ENCODE data around the gene SPHK1. TPM values are rescaled to one million over a fixed set of nuclear protein-coding genes. Genes with fewer than 3 reads are reported as not detected.

Gene SPHK1
- total RNA-seq, 1 donor from 2014 or later = 120 TPM

DNA sequence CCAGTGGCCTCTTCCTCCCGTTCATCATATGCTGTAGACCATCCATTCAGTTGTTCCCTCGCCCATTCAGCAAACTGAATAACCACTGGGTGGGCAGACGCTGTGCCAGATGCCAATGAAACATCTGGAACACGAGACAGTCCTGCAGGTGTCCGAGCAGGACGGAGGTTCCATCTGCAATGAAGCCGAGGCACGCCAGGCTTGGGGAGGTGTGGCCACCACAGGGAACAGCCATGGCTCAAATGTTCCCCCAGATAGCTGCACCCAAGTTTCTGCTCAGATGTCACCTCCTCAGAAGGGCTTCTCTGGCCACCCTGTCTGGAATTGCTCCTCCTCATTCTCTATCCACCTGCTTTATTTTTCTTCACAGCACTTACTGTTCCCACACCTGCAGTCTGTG is 38.0 kb downstream of the SPHK1 start:
- peaks cover 0 to 19% of the 10 kb centered on the region in 2 donors for H3K4me1 ChIP-seq
- H3K4me3 ChIP-seq = no peak overlapping the region
- no peaks in the 10 kb centered on the region for H3K9me3 ChIP-seq
- intact Hi-C loops (cut with DNase I) = no loop called here
- H3K36me3 ChIP-seq = no peaks in the 10 kb centered on the region
- no peak for DNase-seq (ENCODE audit: low spot score in 2 of 2)
- H3K27me3 ChIP-seq = no peaks in the 10 kb centered on the region
- TF ChIP-seq, protein P1, sequence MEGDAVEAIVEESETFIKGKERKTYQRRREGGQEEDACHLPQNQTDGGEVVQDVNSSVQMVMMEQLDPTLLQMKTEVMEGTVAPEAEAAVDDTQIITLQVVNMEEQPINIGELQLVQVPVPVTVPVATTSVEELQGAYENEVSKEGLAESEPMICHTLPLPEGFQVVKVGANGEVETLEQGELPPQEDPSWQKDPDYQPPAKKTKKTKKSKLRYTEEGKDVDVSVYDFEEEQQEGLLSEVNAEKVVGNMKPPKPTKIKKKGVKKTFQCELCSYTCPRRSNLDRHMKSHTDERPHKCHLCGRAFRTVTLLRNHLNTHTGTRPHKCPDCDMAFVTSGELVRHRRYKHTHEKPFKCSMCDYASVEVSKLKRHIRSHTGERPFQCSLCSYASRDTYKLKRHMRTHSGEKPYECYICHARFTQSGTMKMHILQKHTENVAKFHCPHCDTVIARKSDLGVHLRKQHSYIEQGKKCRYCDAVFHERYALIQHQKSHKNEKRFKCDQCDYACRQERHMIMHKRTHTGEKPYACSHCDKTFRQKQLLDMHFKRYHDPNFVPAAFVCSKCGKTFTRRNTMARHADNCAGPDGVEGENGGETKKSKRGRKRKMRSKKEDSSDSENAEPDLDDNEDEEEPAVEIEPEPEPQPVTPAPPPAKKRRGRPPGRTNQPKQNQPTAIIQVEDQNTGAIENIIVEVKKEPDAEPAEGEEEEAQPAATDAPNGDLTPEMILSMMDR (IDR thresholded peaks at IDR 0.05) = no peak
- no peak overlapping the region for H3K27ac ChIP-seq

DNA sequence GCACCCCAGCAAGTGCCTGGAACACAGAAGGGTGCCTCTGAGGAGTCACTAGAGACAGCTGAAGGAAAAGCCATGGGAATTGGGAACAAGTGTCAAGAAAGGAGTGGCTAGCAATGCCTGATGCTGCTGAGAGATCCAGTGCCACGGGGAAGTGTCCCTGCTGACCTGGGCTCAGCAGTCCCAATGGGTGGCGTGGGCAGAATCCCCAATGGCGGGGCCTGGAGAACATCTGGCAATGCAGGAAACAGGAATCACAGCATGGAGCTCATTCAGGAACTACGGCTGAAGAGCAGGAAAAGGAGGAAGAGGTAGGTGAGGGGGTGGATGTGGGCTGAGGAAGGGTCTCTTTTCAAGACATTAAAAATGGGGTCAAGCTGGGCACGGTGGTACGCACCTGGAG is 38.5 kb downstream of the SPHK1 start:
- Histone ChIP-seq H3K27me3 (no peaks in the 10 kb centered on the region), H3K36me3 (no peaks in the 10 kb centered on the region), H3K27ac (no peak overlapping the region), H3K9me3 (no peaks in the 10 kb centered on the region), H3K4me3 (no peak overlapping the region), H3K4me1 (peaks cover 0 to 19% of the 10 kb centered on the region in 2 donors)
- DNase-seq (ENCODE audit: low spot score in 2 of 2) = no peak
- intact Hi-C loops (cut with DNase I) = no loop called here
- TF ChIP-seq, protein P1 (IDR thresholded peaks at IDR 0.05) = no peak

DNA sequence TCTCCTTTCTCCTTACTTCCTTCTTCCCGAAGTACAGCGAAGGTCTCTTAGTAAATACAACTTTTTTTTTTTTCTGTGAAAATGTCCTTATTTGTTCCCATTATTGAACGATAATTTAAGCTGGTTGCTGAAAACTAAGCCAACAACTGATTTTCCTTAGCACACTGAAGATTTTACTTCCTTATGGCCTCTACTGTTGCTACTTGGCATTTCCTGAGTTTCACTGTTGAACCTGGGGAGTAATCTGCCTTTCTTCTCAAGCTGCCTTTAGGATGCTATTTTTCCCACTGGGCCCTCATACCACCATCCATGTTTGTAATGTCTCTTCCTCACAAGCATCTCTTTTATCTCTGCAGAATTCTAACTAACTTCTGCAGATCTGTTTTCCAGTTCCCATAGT is 42.4 kb downstream of the SPHK1 start:
- no peaks in the 10 kb centered on the region for H3K36me3 ChIP-seq
- H3K4me3 ChIP-seq = no peak overlapping the region
- H3K4me1 ChIP-seq = peaks cover 0 to 4% of the 10 kb centered on the region in 2 donors
- TF ChIP-seq, protein P1 (IDR thresholded peaks at IDR 0.05) = no peak
- intact Hi-C loops (cut with DNase I) = no loop called here
- no peaks in the 10 kb centered on the region for H3K9me3 ChIP-seq
- DNase-seq (ENCODE audit: low spot score in 2 of 2) = no peak
- H3K27me3 ChIP-seq = no peaks in the 10 kb centered on the region
- H3K27ac ChIP-seq = no peak overlapping the region

- no peak for DNase-seq (ENCODE audit: low spot score in 2 of 2)
- no peak overlapping the region for H3K27ac ChIP-seq
- no peak overlapping the region for H3K4me3 ChIP-seq
- TF ChIP-seq, protein P1 (IDR thresholded peaks at IDR 0.05) = no peak
- H3K36me3 ChIP-seq = no peaks in the 10 kb centered on the region
- H3K9me3 ChIP-seq = no peaks in the 10 kb centered on the region
- H3K27me3 ChIP-seq = no peaks in the 10 kb centered on the region
- intact Hi-C loops (cut with DNase I) = no loop called here
- peaks cover 0 to 4% of the 10 kb centered on the region in 2 donors for H3K4me1 ChIP-seq
These were observed 43.3 kb downstream of the SPHK1 start for GRCh38 chr17:76427501-76428231.

DNA sequence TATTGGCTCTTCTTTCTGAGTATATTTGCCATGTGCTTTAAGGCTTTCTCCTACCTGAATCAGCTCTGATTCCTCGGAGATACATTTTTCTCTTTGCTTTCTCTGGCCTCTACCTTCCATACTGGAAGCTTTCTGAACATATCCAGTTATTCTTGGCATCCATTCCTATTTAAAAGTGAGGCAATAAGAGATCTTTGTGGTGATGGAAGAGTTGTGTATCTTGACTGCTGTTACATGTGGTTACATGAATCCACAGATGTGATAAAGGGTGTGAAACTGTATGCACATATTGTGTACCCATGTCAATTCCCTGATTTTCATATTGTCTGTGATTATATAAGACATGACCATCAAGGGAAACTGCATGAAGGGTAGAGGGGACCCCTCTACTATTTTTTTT is 44.1 kb downstream of the SPHK1 start:
- TF ChIP-seq, protein P1 (IDR thresholded peaks at IDR 0.05) = no peak
- H3K27me3 ChIP-seq = no peaks in the 10 kb centered on the region
- no peaks in the 10 kb centered on the region for H3K36me3 ChIP-seq
- H3K27ac ChIP-seq = no peak overlapping the region
- H3K4me3 ChIP-seq = no peak overlapping the region
- H3K4me1 ChIP-seq = peaks cover 0 to 4% of the 10 kb centered on the region in 2 donors
- no peaks in the 10 kb centered on the region for H3K9me3 ChIP-seq
- intact Hi-C loops (cut with DNase I) = no loop called here
- DNase-seq (ENCODE audit: low spot score in 2 of 2) = no peak

All from ascending aorta (tissue), 2 donors.